Thyroid gland (tissue), 4 donors: Measurements from ENCODE around the gene STAT1. TPM values are rescaled to one million over a fixed set of nuclear protein-coding genes. Genes with fewer than 3 reads are reported as not detected.

ENCODE experiments used
- DNase-seq, 2 donors: peaks; one replicate each; pipeline ENCODE4 v3.0.0-alpha.2; 2019
- H3K27ac ChIP-seq, 3 donors: fragments of 200-600 bp; sonication (generic); 1 replicate in 2 of 3; 2 replicates in 1 of 3; pipeline ENCODE4 v1.5.1; 2016 to 2019; ENCODE audit warnings: mild to moderate bottlenecking in 1 of 3, moderate library complexity in 1 of 3
- H3K27me3 ChIP-seq: fragments of 200-600 bp; sonication (generic); one replicate; pipeline ENCODE4 v1.5.1; 2019
- H3K36me3 ChIP-seq, 2 donors: fragments of 200-600 bp; sonication (generic); one replicate each; pipeline ENCODE4 v1.5.1; 2016 to 2019
- H3K4me1 ChIP-seq, 2 donors: fragments of 200-600 bp; sonication (generic); one replicate each; pipeline ENCODE4 v1.5.1; 2017 to 2019
- H3K4me3 ChIP-seq, 3 donors: fragments of 200-600 bp; sonication (generic); replicated peaks in 1 of 3; 1 replicate in 2 of 3; 2 replicates in 1 of 3; pipeline ENCODE4 v1.5.1; 2016; ENCODE audit warnings: mild to moderate bottlenecking in 1 of 3
- H3K9me3 ChIP-seq: fragments of 200-600 bp; sonication (generic); one replicate; pipeline ENCODE4 v1.5.1; 2017
- CTCF ChIP-seq, 6 experiments: fragments of 200-600 bp in 3 of 6; fragments of 450-650 bp in 3 of 6; sonication (generic) in 3 of 6; IDR thresholded peaks; one replicate each; pipeline ENCODE4 v1.5.1; 2016 to 2019; ENCODE audit warnings: antibody characterized with exemption in 6 of 6, mild to moderate bottlenecking in 2 of 6, inconsistent platforms in 1 of 6, moderate library complexity in 1 of 6
- POLR2A ChIP-seq, 2 donors: fragments of 450-650 bp; IDR thresholded peaks; one replicate each; pipeline ENCODE4 v1.6.1; 2017; ENCODE audit warnings: antibody characterized with exemption in 2 of 2, mild to moderate bottlenecking in 2 of 2, moderate library complexity in 1 of 2
- WGBS, 2 donors: methylation state at CpG; one replicate each; pipeline ENCODE4 v1.1.5; 2017; 5-methylcytosine and 5-hydroxymethylcytosine counted together
- intact Hi-C: fragments of 100-400 bp; cut with DNase I; formaldehyde crosslinking; loops from one replicate; pipeline ENCODE4 v1.15.1; 2023
- total RNA-seq, 4 donors: library from RNA; depleted of rRNA; stranded (reverse); fragments of >200 nt; gene quantifications; one replicate each; pipeline ENCODE4 v1.2.3, GENCODE V29; 2016

STAT1 gene
- total RNA-seq, 4 donors from 2014 or later: 38.0 to 87.7 (median 61.3) TPM

DNA sequence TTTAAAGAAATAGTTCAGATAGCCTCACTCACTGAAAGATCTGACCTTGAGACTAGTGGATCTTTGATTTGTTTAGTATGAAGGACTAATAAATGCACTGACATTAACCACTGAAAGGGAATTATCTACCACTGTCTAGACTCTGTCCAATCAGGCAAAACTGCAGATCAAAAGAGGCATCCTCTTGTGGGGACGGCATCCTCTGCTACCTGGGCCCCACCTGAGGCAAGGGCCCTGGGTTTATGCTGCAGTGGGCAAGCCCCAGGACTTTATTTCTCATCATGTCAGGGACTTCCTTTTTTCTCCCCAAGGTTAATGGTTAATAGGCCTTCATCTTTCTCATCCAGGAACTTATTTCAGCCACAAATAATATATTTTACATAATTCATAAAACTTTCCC lies 32.2 kb downstream of the STAT1 start:
- no peak overlapping the region for H3K4me3 ChIP-seq
- H3K27ac ChIP-seq: peak overlapping the region in 1 of 3 donors; percentile 67
- H3K36me3 ChIP-seq: peaks cover 44 to 47% of the 10 kb centered on the region in 2 donors
- WGBS, 2 donors: 96 to 100% methylated on average over 1 of the region's 1 CpG
- no peak for DNase-seq
- peaks cover 0 to 14% of the 10 kb centered on the region in 2 donors for H3K4me1 ChIP-seq
- no peaks in the 10 kb centered on the region for H3K9me3 ChIP-seq
- intact Hi-C loops: loop anchor here (10.0 kb wide), 1 partner anchor 137 kb away; no protein-coding TSS in a partner anchor
- H3K27me3 ChIP-seq: no peaks in the 10 kb centered on the region
- TF ChIP-seq POLR2A (IDR thresholded peaks at IDR 0.05): no peak
- no peak for TF ChIP-seq CTCF (IDR thresholded peaks at IDR 0.05)

DNA sequence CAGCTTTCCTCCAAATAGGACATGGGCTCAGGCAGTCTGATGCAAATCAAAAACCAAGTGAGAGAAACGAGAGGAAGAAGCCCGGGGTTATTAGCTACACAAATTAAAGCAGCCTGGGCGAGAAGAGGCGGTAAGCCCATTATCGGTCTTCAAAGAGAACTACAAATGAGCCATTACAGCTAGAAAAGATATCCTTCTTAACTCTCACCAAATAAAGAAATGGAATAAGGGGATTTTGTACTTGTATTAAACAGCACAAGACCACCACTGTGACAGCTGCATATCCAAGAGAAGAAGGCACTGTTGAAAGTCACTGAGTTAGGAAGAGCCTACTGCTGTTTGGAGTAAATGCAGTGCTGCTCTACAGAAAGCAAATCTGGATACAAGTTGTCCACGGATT lies 32.6 kb downstream of the STAT1 start:
- Histone ChIP-seq H3K4me1 (peaks cover 0 to 14% of the 10 kb centered on the region in 2 donors), H3K4me3 (no peak overlapping the region), H3K27me3 (no peaks in the 10 kb centered on the region), H3K27ac (peak overlapping the region in 2 of 3 donors; percentile 59 to 67), H3K9me3 (no peaks in the 10 kb centered on the region), H3K36me3 (peaks cover 44 to 47% of the 10 kb centered on the region in 2 donors)
- WGBS, 2 donors: 90% methylated on average over 6 of the region's 6 CpGs
- intact Hi-C loops: loop anchor here (10.0 kb wide), 1 partner anchor 137 kb away; no protein-coding TSS in a partner anchor
- TF ChIP-seq CTCF (IDR thresholded peaks at IDR 0.05) (no peak), POLR2A (IDR thresholded peaks at IDR 0.05) (no peak)
- DNase-seq: no peak

DNA sequence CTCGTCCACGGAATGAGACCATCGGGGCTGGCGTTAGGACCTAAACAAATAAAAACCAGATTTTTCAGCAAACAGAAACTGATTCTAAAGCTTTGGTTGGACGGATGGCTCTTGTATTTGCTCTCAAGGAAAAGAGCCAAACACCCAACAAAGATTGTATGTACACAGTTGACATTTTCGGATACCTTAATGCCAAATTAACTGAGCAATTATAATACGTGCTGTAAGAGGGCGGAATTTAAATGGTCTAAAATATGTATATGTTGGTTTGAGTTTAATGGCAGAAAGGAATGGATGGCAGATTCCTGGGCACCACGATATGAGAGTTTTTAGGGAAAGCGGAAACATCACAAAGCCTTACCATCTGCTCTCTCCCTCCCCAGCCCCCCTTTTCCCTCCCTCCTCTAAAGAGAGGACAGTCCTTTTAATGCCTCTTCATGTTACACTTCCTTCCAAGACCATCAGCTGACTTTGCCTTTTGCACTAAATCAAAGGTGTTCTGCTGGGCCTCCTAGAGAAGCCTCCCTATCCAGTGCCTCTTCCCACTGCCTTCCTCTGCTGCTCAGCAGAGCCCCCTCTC lies 33.3 kb downstream of the STAT1 start:
- DNase-seq: no peak
- H3K36me3 ChIP-seq: peaks cover 44 to 47% of the 10 kb centered on the region in 2 donors

GRCh38 chr2:190979906-190980629 lies 33.9 kb downstream of the STAT1 start:
- TF ChIP-seq POLR2A (IDR thresholded peaks at IDR 0.05): no peak
- TF ChIP-seq CTCF (IDR thresholded peaks at IDR 0.05): peak in 1 of 6 experiments; percentile 10
- no peaks in the 10 kb centered on the region for H3K9me3 ChIP-seq
- peaks cover 44 to 45% of the 10 kb centered on the region in 2 donors for H3K36me3 ChIP-seq
- no peak overlapping the region for H3K4me3 ChIP-seq
- intact Hi-C loops: loop anchor here (10.0 kb wide), 1 partner anchor 135 kb away; no protein-coding TSS in a partner anchor
- WGBS, 2 donors: 11 to 29% methylated on average over 8 to 14 of the region's 14 CpGs
- H3K27ac ChIP-seq: peak overlapping the region; percentile 59 to 67 (median 64)
- DNase-seq: peak; percentile 85 to 89
- peaks cover 0 to 14% of the 10 kb centered on the region in 2 donors for H3K4me1 ChIP-seq
- no peaks in the 10 kb centered on the region for H3K27me3 ChIP-seq

More for the DNA sequence above, 33.3 kb downstream of the STAT1 start:
- WGBS, 2 donors: 62 to 63% methylated on average over 10 of the region's 10 CpGs
- intact Hi-C loops: loop anchor here (10.0 kb wide), 1 partner anchor 136 kb away; no protein-coding TSS in a partner anchor
- Histone ChIP-seq H3K27ac (peak overlapping the region; percentile 59 to 67 (median 64)), H3K4me3 (no peak overlapping the region), H3K27me3 (no peaks in the 10 kb centered on the region), H3K9me3 (no peaks in the 10 kb centered on the region), H3K4me1 (peaks cover 0 to 14% of the 10 kb centered on the region in 2 donors)
- TF ChIP-seq CTCF (IDR thresholded peaks at IDR 0.05) (no peak), POLR2A (IDR thresholded peaks at IDR 0.05) (no peak)
